HG03196 (cell line): Measurements from ENCODE around the gene GPD1.

Source experiments
- ATAC-seq: cut with Tn5 transposase; IDR thresholded peaks from one replicate; pipeline ENCODE4 v1.9.1; 2021; ENCODE audit not compliant: unreplicated experiment

Gene GPD1

DNA sequence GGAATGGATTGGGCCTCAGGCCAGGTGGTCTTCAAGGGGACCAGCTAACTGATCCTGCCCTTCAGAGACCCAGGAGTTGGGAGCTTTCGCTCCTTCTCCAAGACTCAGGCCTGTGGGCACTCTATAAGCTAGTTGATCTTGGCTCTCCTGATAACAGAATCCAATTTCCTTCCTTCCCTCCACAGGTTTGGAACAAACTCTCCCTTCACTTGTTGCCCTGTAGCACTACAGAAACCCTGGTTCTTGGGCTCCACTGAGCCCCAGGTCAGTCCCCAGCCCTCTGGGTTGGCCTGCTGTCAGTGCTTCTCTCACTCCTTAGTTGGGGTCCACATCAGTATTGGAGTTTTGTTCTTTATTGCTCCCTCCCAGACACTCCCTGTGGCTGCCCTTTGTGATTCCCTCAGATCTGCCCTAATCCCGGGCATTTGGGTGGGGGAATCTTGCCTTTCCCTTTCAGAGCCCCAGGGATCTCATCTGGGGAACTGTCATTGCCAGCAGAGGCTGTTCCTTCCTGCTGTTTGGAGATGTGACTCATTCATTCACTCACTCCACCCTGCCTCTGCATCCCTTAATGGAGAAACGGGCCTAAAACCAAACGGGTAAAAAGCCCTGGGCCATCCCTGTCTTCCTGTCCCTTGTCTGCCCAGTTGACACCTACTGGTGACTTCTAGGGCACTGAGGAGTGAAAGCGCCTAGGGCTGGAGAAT is 4.4 kb upstream of the GPD1 start:
- ATAC-seq: no peak

DNA sequence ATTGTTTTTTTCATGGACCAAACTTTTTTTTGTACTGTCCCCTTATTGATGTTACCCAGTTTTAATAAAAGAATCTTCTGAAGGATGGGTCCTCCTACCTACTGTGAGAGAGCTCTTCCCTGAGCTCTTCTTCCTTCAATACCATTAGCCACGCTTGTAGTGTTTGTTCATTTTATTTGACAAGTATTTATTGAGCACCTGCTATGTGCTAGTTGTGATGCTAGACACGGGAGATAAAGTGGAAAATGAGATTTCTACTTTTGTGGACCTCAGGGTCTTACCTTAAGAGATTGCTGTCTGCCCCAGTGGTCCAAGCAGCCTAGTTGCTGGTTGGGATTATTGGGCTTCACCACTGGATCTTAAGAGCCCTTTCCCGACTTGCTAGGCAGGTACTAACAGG is 3.2 kb upstream of the GPD1 start:
- ATAC-seq: no peak

DNA sequence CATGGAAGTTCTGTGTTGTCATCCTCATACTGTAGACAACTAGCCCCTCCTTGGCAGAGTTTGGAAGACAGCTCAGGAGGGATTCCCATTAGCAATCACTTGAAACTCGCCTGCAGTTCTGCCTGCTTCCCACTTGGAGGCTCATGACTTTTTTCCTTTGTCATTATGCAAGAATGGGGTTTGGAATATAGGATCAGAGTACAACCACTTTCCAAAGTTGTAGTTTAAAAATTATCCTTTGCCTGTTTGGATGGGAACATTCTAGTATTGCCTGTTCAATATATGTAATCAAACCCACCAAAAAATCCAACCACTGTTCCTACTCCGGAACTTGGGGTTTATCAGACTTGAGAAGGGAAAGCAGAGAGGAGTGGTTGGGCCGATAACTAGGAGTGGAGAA is 2.1 kb upstream of the GPD1 start:
- ATAC-seq: no peak

DNA sequence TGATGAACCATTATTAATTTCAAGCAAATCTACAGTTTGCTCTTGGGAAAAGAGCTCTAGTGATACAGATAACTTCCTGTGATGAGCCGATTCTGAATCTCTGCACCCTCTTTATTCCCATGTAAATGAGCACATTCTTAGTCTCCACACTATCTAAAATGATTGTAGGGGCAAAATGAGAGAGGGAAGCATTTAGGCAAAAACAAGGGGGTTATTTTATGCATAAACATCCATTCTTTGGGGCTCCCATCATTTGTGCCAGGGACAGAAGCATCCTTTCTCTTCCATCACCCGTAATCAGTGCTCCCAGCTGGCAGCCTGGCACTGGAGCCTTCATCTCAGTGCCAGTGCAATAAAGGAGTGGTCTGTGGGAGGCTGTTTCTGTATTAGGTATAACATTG is 1.7 kb upstream of the GPD1 start:
- no peak for ATAC-seq

DNA sequence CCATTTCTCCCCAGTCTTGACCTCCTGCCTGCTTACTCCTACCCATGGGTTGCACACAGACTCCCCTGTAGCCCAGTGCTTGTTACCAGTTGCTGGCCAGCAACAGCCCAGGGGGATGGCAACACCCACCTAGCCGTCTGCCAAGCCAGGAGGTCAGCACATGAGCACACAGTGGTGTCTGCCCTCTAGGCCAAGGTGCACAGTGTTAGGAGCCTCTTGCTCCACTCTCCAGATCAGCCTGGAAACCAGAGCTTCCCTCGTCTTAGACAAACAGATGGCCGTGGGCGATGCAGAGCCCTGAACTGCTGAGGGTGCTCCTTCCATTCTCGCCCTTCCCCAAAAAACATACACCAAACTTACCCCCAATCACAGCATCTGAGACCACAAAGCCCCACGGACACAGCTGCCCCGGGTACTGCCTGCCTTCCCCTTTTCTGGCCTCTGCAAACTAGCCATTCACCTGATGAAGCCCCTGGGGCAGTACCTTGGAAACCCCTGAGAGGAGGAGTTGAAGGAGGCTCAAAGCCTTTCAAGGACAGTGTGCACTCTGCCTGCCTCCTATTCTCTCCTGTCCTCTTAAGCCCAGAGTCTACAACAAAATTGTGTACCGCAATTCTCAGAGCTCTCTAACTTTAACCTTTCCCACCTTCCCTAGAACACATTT is 1.0 kb upstream of the GPD1 start:
- no peak for ATAC-seq

DNA sequence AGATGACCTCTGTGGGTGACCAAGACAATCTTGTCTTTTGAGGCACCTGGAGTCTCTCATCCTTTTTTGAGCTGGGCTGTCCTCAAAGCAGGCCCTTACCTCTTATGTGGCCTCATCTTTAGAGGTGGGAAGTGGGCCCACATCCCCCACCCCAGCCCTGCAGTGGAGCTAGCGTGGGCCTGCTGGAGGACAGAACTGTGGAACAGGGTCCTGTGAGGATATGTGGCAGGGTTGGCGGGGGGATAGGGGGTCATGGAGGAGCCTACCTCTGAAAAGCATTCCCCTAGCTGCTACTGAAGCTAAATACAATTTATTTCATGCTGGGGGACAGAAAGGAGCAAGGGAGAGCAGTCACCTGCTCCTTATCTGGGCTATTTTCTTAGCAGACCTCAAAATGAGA is 457 bp upstream of the GPD1 start:
- no peak for ATAC-seq

DNA sequence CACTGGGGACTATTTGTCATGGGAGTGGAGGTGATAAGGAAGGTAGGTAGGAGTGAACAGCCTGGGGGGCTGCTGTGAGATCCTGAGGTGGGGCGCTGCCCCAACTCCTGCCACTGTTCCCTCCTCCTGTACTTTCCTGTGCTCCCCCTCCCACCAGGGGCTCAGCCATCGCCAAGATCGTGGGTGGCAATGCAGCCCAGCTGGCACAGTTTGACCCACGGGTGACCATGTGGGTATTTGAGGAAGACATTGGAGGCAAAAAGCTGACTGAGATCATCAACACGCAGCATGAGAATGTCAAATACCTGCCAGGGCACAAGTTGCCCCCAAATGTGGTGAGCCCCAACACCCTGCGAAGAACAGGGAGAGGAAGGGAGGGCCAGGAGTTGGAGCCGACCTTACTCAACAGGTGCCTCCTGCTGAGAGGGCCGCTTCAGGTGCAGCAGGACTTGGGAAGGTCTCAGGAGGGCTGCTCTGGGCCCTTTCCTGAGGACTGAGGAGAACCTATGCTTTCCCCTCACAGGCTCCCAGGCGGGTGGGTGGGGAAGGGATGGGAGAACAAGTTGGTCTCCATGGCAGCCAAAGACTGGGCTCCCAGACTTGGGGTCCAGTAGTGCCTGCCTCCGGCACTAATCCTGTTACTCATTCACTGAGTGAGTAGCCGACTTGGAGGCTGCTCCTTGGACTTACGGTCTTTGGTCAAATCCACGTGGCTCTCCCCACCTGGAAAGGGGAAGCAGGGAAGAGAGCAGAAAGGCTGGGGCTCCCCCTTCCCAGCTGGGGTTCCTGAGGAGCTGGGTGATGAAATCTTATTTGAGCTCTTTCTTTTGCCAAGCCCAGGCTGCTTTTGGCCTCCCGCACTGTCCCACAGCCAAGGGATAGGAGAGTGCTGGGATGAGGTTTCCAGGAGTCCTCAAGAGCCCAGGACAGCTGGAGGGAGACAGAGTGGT is 884 bp downstream of the GPD1 start:
- no peak for ATAC-seq

DNA sequence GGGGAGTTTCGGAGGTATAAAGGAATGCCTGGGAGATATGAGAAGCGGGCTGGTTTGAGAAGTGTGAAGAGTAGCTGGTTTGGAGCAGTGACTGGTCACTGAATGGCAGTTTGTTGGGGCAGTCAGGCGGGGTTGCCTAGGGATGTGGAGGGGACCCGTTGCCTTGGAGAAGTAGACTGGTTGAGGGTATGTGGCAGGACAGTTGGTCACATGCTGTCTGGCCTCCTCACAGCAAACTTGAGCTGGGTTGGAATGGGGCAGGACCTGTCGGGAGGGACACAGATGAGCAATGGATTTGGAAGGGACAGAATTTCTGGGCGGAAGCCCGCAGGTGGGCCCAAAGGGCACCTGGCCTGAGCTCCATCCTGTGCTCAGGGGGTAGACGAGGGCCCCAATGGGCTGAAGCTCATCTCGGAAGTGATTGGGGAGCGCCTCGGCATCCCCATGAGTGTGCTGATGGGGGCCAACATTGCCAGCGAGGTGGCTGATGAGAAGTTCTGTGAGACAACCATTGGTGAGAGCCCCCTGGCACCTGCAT is 2.2 kb downstream of the GPD1 start:
- no peak for ATAC-seq

DNA sequence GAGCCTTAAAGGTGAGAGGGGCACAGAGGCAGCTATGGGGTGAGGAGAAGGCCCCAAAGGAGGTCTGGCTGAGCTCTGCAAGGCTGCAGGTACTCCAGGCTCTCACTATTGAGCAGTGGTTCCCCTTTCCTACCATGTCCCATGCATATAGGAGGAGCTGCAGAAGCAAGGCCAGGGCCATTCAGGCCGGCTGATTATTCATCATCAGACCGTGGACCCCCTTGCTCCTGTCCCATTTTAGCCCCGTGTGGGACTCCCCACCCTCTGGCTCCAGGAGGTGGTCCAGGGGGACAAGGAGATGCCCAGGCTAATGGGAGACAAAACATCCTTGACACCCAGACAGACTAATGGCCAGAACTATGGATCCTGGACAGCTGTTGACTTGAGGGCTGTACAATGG is 3.1 kb downstream of the GPD1 start:
- no peak for ATAC-seq

DNA sequence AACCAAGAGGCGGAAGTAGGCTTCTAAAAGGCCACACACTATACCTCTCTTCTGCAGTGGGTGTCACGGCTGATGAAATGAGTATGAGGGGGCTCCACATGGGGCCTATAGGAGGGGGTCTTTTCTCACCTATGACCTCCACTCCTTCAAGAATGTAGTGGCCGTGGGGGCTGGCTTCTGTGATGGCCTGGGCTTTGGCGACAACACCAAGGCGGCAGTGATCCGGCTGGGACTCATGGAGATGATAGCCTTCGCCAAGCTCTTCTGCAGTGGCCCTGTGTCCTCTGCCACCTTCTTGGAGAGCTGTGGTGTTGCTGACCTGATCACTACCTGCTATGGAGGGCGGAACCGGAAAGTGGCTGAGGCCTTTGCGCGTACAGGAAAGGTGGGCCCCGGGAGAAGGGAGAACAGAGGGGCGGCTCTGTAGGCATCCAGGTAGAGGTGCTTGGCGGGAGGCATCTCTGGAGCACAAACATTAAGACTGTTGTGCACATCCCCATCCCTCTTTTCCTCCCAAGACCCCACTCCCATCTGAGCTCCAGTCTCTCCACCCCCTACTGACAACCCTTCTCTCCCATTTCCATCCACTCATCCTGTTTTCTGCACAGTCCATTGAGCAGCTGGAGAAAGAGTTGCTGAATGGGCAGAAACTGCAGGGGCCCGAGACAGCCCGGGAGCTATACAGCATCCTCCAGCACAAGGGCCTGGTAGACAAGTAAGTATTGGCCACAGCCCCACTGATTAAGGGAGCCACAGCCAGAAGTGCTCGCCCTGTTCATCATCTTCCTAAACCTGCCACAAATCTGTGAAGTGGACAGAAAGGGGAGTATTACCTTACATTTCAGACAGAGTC is 3.8 kb downstream of the GPD1 start:
- ATAC-seq: no peak

DNA sequence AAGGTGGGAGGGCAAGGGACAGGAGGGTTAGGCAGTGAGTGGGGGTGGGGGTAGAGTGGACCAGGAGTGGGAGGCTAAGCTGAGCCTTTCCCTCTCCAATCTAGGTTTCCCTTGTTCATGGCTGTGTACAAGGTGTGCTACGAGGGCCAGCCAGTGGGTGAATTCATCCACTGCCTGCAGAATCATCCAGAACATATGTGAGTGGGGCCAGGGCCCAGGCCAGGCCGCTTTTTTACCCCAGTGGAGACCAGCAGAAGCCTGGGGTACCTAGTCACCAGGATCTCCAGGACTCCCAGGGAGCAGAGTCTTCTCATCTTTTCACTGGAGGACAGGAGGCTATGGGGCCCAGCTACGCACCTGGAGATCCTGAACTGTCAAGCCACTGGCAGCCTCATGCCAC is 5.5 kb downstream of the GPD1 start:
- ATAC-seq: no peak

DNA sequence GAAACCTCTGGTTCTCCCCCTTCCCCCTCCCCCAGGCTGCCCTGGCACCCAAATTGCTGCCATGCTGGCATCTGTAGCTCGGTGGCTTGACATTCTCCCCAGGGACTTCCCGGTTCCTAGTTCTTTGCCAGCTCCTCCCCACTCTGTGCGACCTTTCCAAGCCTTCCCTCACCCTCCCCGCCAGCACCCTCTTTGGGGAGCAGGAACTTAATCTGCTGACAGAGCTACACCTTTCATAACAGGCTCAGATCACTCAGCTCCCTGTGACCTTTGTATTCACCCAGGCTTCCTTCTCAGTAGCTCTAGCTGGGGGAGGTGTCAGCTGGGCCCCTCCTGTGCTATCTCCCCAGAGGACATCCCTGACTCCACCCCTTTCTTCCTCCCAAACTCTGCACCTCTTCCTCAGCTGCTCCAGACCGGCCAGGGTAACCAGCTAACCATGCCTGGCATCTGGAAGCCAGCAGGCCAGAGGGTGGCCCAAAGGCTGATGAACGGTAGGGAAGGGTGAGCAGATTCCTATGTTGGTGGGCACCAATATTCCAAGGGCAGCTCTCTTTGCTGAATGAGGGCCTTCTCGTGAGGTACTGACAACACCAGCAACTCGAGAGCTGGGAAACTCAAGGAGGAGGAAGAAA is 6.4 kb downstream of the GPD1 start:
- ATAC-seq: no peak

DNA sequence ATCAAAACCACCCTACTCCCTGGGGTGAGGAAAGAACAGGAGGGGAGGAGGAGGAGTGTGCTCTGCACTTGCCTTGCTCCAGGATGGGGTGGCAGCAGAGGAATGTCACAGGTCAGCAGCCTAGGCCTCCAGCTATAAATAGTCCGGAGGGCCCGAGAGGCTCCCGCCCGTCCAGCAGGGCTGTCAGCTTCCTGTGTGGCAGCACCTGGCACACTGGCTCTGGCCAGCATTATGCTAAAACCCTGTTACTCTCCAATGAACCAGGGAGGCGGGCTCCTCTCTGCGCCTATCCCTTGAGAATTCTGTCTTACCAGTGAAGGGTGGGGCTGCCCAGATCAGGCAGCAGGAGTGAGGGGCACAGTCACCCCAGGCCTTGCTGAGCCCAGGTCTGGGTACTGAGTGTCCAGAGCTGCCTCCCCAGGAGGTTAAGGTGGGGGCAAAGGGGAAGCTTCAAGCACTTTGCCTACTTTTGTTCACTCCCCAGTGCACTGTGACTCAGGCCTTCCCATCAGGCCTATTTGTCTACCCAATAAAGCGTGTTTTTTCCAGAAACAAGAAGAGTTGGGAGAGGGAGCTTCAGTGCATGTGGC is 7.0 kb downstream of the GPD1 start:
- peak; percentile 22 for ATAC-seq

DNA sequence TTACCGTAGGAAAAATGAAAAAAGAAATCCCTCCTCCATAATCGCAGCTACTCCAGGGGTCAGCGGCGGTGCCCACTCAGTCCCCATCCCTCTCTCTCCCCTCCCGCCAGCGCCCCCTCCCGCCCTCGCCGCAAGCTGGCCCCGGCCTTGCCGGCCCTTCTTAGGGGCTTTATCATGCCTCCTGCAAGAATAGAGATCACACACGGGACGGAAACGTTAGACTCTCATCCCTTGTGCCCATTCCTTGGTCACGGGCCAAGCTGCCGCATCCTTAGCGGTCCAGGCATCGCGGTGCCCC is 7.5 kb downstream of the GPD1 start:
- ATAC-seq: no peak

DNA sequence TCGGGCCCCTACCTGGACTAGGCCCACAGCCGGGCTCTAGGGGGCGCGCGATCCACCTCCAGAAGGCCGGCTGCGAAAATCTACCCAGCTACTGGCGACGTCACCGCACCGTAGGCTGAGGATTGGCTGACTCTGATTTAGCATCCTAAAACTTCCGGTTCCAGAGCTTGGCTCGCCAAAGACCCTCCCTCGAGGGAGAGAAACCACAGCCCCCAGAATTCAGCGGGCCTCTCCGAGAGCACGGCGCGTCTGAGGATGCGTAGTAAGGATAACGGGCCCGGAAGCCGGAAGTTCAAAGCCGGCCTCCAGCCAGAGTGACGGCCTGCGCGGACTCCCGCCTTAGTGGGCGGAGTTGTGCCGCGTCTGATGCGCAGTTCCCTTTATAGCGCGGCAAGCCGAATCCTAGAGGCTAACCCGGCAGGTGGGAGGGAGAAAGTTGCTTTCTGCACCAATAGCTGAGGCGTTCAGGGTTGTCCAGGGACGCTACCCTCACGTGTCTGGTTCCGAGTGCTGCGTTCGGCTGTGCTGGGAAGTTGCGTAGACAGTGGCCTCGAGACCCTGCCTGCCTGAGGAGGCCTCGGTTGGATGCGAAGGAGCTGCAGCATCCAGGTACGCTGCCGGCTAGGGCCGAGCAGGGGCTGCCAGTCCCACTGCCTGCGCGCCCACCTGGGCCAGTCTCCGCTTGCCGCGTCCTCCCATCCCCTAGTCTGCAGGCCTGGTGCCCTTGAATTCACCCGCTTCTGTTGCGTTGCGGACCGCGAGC is 8.1 kb downstream of the GPD1 start, which contains the start of gene COX14:
Gene COX14, plus strand, starts transcription at position 544 of the 763 bp plus-strand sequence. CDS start 7,808 bp downstream, outside the sequence.
- ATAC-seq: peak; percentile 71

DNA sequence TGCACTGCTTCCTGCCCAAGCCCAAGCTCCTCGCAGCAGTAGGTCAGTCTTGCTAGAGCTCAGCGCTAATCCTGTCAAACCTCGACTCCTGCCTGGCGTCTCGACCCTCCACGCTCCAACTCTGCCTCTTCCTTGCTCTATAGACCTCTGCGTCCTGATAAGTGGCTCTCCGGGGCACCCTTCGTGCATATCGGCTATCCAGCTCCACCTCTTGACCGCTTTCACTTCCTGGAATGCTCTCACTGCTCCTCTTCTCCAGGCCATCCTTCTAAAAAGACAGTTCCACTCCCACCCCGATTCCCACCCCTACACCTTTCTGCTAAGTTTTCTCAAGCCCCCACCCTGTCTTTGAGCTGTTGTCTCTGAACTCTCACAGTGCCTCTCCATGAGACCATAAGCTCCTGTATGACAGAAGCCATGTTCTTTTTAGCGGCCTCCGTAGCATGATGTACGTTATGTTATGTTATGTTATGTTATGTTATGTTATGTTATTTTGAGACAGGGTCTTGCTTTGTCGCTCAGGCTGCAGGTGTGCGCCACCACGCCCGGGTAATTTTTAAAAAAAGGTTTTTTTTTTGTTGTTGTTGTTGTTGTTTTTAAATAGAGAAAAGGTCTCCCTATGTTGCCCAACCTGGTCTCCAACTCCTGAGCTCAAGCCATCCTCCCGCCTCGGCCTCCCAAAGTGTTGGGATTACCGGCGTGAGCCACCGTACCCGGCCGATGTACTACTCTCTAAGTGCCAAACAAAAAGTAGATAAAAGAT is 8.8 kb downstream of the GPD1 start:
- ATAC-seq: peak; percentile 8

DNA sequence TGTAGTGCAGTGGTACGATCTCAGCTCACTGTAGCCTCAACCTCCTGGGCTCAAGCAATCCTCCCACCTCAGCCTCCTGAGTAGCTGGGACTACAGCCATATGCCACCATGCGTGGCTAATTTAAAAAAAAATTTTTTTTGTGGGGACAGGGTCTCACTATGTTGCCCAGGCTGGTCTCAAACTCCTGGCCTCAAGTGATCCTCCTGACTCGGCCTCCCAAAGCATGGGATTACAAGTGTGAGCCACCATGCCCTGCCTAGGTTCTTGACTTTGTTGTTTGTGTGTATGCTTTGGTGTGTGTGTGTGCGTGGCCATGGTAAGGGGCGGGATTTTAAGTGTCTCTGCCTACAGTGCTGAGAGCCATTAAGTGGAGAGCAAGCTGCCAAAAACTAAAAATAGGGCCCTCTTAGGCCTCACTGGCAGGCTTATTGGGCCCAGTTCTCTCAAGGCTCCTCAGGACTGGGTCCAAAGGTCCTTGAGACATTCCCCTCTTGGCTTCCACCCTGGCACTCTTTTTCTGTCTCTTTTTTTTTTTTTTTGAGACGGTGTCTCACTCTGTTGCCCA is 13.3 kb downstream of the GPD1 start:
- ATAC-seq: no peak

DNA sequence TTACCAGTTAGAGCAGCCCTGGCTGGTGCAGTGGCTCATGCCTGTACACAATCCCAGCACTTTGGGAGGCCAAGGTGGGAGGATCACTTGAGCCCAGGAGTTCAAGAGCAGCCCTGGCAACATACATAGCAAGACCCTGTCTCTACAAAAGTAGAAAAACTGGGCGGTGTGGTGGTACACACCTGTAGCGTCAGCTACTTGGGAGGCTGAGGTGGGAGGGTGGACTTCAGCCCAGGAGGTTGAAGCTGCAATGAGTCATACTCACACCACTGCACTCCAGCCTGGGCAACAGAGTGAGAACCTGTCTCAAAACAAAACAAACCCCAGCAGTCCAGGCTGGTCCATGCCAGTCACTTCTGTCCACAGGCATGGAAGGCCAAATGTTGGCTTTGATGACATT is 15.6 kb downstream of the GPD1 start:
- ATAC-seq: no peak
